ENCODE data around the gene POLG2.

GRCh38 chr17:64484380-64484779, 12.5 kb downstream of the POLG2 start:
- TF ChIP-seq CTCF (IDR thresholded peaks at IDR 0.05): no peak
- TF ChIP-seq POLR2A (IDR thresholded peaks at IDR 0.05): no peak
